Mesendoderm (in vitro differentiated cells): ENCODE measurements around the gene OPCML.
A peak's percentile ranks its signal among the peaks of the same experiment; 100 is the strongest.

Source experiments
- DNase-seq: peaks from one replicate; pipeline ENCODE4 v3.0.0; 2013
- H2AK5ac ChIP-seq: 2 replicates; pipeline ENCODE4 v1.6.1; 2013; ENCODE audit warnings: low read length, inconsistent platforms
- H2BK120ac ChIP-seq: 2 replicates; pipeline ENCODE4 v1.6.1; 2013; ENCODE audit warnings: low read depth, mild to moderate bottlenecking, low read length, moderate library complexity, mixed read lengths
- H2BK15ac ChIP-seq: replicated peaks from 2 replicates; pipeline ENCODE4 v1.6.1; 2013; ENCODE audit warnings: low read depth, mild to moderate bottlenecking, moderate library complexity
- H2BK5ac ChIP-seq: 2 replicates; pipeline ENCODE4 v1.6.1; 2013; ENCODE audit warnings: low read length, inconsistent platforms
- H3K18ac ChIP-seq: 2 replicates; pipeline ENCODE4 v1.6.1; 2013; ENCODE audit warnings: mild to moderate bottlenecking, low read length, mixed read lengths
- H3K23ac ChIP-seq: one replicate; pipeline ENCODE4 v1.6.1; 2013; ENCODE audit warnings: low read length
- H3K27ac ChIP-seq: 2 replicates; pipeline ENCODE4 v1.5.1; 2013; ENCODE audit warnings: low read depth, mild to moderate bottlenecking, inconsistent platforms, low read length, moderate library complexity
- H3K27me3 ChIP-seq: 2 replicates; pipeline ENCODE4 v1.6.1; 2013; ENCODE audit warnings: low read length, control low read depth, mild to moderate bottlenecking, inconsistent platforms; ENCODE audit not compliant: insufficient read depth, poor library complexity
- H3K36me3 ChIP-seq: 2 replicates; pipeline ENCODE4 v1.6.1; 2013; ENCODE audit warnings: low read length, inconsistent platforms; ENCODE audit not compliant: control insufficient read depth, insufficient read depth
- H3K4ac ChIP-seq: one replicate; pipeline ENCODE4 v1.6.1; 2013; ENCODE audit warnings: low read depth, mild to moderate bottlenecking, low read length, moderate library complexity
- H3K4me1 ChIP-seq: 2 replicates; pipeline ENCODE4 v1.6.1; 2013; ENCODE audit warnings: low read depth, low read length, inconsistent platforms; ENCODE audit not compliant: control insufficient read depth
- H3K4me2 ChIP-seq: 2 replicates; pipeline ENCODE4 v1.6.1; 2013; ENCODE audit warnings: low read length
- H3K4me3 ChIP-seq: 2 replicates; pipeline ENCODE4 v1.5.1; 2013; ENCODE audit warnings: mild to moderate bottlenecking, low read length
- H3K56ac ChIP-seq: one replicate; pipeline ENCODE4 v1.6.1; 2013; ENCODE audit warnings: low read length
- H3K79me1 ChIP-seq: 2 replicates; pipeline ENCODE4 v1.6.1; 2013; ENCODE audit warnings: low read length, inconsistent platforms
- H3K79me2 ChIP-seq: 2 replicates; pipeline ENCODE4 v1.6.1; 2013; ENCODE audit warnings: mild to moderate bottlenecking, low read length; ENCODE audit not compliant: control insufficient read depth, insufficient read depth
- H3K9ac ChIP-seq: 2 replicates; pipeline ENCODE4 v1.6.1; 2013; ENCODE audit warnings: low read length, inconsistent platforms
- H4K5ac ChIP-seq: one replicate; pipeline ENCODE4 v1.6.1; 2013; ENCODE audit warnings: low read length
- H4K8ac ChIP-seq: one replicate; pipeline ENCODE4 v1.6.1; 2013; ENCODE audit warnings: low read depth, mild to moderate bottlenecking, control low read depth, low read length, moderate library complexity
- WGBS: extraction: QIAGEN DNeasy Blood & Tissue Kit; methylation state at CpG from one replicate; pipeline ENCODE4 v1.1.7; 2013; ENCODE audit warnings: low lambda C conversion rate, missing lambda C conversion rate; ENCODE audit not compliant: insufficient coverage; ENCODE audit errors: extremely low coverage; 5-methylcytosine and 5-hydroxymethylcytosine counted together

Gene OPCML

DNA sequence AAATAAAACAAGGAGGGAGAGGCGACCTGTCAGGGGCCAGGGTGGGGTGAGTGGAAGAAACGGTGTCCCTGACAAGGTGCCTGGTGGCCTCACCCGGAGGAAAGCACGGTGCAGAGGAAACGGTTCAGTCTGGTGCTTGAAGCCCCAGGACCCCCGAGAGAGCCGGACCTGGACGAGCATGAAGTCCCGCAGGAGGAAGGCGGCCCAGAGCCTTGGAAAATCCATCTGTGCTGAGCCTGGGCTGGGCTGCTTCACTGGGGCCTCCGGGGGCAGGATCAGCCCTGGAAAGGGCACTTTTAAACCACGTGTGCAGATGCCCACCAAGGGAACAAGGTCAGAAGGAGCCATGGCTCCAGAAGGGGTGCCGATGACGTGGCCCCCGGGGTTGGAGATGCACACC lies 467.3 kb downstream of the OPCML start:
- no peaks in the 10 kb centered on the region for H3K36me3 ChIP-seq
- WGBS, result no CpG with 5 or more reads among the region's 15 CpGs
- no peak for DNase-seq
- H3K79me1 ChIP-seq, result no peaks in the 10 kb centered on the region
- H2AK5ac ChIP-seq, result no peak overlapping the region
- H3K4ac ChIP-seq, result peak overlapping the region; percentile 17
- H4K8ac ChIP-seq, result no peak overlapping the region
- no peak overlapping the region for H3K18ac ChIP-seq
- H3K4me2 ChIP-seq, result peak overlapping the region; percentile 90
- no peak overlapping the region for H3K4me3 ChIP-seq
- no peak overlapping the region for H4K5ac ChIP-seq
- peak overlapping the region; percentile 96 for H3K56ac ChIP-seq
- peaks cover 2% of the 10 kb centered on the region for H3K4me1 ChIP-seq
- peak overlapping the region; percentile 92 for H3K9ac ChIP-seq
- H3K23ac ChIP-seq, result no peak overlapping the region
- H2BK120ac ChIP-seq, result no peak overlapping the region
- H3K79me2 ChIP-seq, result no peaks in the 10 kb centered on the region
- no peak overlapping the region for H2BK5ac ChIP-seq
- no peaks in the 10 kb centered on the region for H3K27me3 ChIP-seq
- H3K27ac ChIP-seq, result no peak overlapping the region
- no peak overlapping the region for H2BK15ac ChIP-seq

DNA sequence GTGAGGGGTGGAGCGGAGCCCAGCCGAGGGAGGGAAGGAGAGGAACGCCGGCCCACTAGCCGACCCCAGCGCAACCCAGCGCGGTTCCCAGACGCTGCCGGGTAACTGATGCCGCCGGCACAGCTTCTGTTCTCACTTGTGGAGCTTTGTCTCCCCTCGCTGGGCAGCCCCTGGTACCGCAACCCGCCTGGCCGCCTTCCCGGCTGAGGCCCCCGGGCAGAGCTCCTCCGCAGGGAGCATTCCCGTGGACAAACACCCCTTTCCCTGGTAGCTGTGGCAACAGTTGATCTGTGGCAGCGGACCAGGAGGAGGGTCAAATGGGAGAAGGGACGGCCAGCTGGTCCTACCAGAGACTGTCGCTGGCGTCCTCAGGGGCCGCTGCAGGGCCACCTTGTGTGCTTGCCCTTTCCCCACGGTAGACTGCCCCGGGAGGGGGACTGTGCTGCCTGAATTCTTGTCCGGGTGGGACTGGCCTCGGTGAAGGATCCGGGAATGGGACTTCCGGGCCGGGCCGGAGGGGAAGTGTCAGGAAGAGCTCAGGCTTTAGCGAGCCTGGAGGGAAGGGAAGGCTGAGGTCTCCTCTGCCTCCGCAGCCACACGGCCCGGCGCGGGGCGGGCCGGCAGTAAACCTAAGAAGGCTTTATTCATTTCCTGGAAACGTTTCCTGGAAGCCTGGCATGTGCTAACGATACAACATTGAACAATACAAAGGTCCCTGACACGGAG lies 468.0 kb downstream of the OPCML start:
- Histone ChIP-seq H2BK120ac (no peak overlapping the region), H3K9ac (peak overlapping the region; percentile 92), H3K23ac (no peak overlapping the region), H3K4me3 (peak overlapping the region; percentile 66), H3K79me2 (no peaks in the 10 kb centered on the region), H3K27ac (peak overlapping the region; percentile 43), H2BK5ac (peak overlapping the region; percentile 54), H4K8ac (no peak overlapping the region), H3K36me3 (no peaks in the 10 kb centered on the region), H3K56ac (peak overlapping the region; percentile 96), H3K27me3 (no peaks in the 10 kb centered on the region), H3K4me1 (peaks cover 3% of the 10 kb centered on the region), H3K4ac (no peak overlapping the region), H3K79me1 (no peaks in the 10 kb centered on the region), H2BK15ac (no peak overlapping the region), H3K4me2 (peak overlapping the region; percentile 90), H3K18ac (peak overlapping the region; percentile 73), H4K5ac (no peak overlapping the region), H2AK5ac (no peak overlapping the region)
- WGBS, result no CpG with 5 or more reads among the region's 44 CpGs
- DNase-seq, result peak; percentile 96

DNA sequence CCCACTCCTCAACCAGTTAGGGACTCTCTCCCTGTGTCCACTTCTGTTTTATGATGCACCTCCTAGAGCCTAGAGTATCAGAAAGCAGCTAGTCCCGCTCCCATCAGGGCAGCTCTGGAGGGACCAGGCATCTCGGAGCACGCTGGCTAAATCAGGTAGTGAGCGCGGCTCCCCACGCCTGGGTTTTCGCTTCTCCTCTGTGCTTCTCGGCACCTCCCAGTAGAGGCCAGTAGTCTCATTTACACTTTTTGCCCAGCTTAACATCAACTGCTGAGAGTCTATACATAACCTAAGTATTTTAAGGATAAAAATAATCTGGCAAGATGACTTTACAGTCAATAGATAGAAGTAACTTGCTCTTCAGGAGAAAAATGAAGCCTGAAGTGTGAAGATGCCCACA lies 473.8 kb downstream of the OPCML start:
- Histone ChIP-seq H3K23ac (no peak overlapping the region), H3K27me3 (no peaks in the 10 kb centered on the region), H4K5ac (no peak overlapping the region), H3K79me2 (no peaks in the 10 kb centered on the region), H3K4me3 (no peak overlapping the region), H2BK5ac (no peak overlapping the region), H3K79me1 (no peaks in the 10 kb centered on the region), H3K4me2 (no peak overlapping the region), H3K56ac (no peak overlapping the region), H2BK120ac (no peak overlapping the region), H3K36me3 (no peaks in the 10 kb centered on the region), H3K27ac (peak overlapping the region; percentile 4), H2AK5ac (no peak overlapping the region), H3K18ac (no peak overlapping the region), H4K8ac (no peak overlapping the region), H2BK15ac (no peak overlapping the region), H3K9ac (no peak overlapping the region), H3K4ac (no peak overlapping the region), H3K4me1 (peaks cover 5% of the 10 kb centered on the region)
- no CpG with 5 or more reads among the region's 8 CpGs for WGBS
- DNase-seq, result peak; percentile 47

DNA sequence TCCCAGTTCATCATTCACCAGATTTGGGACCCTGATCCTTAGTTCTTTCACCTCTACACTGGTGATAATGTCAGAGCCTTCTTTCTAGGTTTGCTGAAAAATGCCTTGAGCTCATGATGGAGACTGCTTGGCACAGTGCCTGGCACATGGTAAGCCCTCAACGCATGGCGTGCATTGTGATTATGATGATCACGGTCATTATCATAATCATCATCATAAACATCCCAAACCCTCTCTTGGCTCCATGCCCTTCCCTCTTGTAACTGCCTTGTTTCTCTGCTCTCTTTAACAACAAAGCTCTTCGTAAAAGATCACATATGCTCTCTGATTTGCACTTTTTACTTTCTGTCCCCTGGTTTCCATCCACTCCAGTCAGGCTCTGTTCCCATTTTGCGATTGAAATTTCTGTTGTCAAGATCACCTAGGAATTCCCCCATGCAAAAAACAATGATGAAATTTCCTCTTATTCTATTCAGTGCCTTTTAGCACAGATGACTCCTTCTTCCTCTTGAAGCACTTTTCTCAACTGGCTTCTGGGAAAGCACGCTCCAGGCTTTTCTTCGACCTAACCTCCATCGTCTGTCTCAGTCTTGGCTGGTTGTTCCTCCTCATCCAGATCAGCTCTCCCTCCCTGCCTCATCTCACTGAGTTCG lies 479.1 kb downstream of the OPCML start:
- no peak overlapping the region for H3K56ac ChIP-seq
- no peak overlapping the region for H3K23ac ChIP-seq
- no peak for DNase-seq
- no peak overlapping the region for H2BK5ac ChIP-seq
- H3K4ac ChIP-seq, result no peak overlapping the region
- no peak overlapping the region for H3K4me3 ChIP-seq
- H3K27me3 ChIP-seq, result no peaks in the 10 kb centered on the region
- peaks cover 7% of the 10 kb centered on the region for H3K4me1 ChIP-seq
- H2AK5ac ChIP-seq, result no peak overlapping the region
- H3K79me1 ChIP-seq, result no peaks in the 10 kb centered on the region
- H2BK15ac ChIP-seq, result no peak overlapping the region
- no peak overlapping the region for H3K27ac ChIP-seq
- H3K36me3 ChIP-seq, result no peaks in the 10 kb centered on the region
- no CpG with 5 or more reads among the region's 9 CpGs for WGBS
- no peak overlapping the region for H3K4me2 ChIP-seq
- no peak overlapping the region for H4K5ac ChIP-seq
- H4K8ac ChIP-seq, result no peak overlapping the region
- H3K9ac ChIP-seq, result no peak overlapping the region
- no peaks in the 10 kb centered on the region for H3K79me2 ChIP-seq
- H2BK120ac ChIP-seq, result no peak overlapping the region
- no peak overlapping the region for H3K18ac ChIP-seq

DNA sequence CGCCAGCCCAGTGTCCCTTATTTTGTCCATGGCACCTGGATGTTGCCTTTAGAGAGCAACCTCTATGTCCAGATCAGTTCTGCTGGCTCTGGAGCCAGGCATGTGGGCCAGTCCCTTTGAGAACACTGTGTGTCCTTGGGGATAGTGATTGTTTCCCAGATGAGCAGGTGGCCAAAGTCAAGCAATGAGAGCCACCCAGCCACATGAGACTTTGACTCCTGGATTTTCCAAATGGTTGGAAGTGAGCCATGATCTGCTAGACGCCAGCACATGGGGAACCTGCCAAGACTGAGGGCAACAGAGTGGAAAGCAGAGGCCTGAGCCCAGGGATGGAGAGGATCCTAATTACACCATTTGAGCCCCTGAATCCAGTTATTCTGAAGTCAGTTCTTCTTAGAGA lies 479.8 kb downstream of the OPCML start:
- no CpG with 5 or more reads among the region's 2 CpGs for whole genome bisulfite sequencing

More for the DNA sequence above, 479.8 kb downstream of the OPCML start:
- H3K4me3 ChIP-seq, result no peak overlapping the region
- H2BK120ac ChIP-seq, result no peak overlapping the region
- no peak for DNase-seq
- no peak overlapping the region for H3K9ac ChIP-seq
- H3K4ac ChIP-seq, result no peak overlapping the region
- no peak overlapping the region for H2AK5ac ChIP-seq
- no peak overlapping the region for H2BK15ac ChIP-seq
- H3K23ac ChIP-seq, result no peak overlapping the region
- no peak overlapping the region for H4K8ac ChIP-seq
- H3K4me1 ChIP-seq, result peaks cover 8% of the 10 kb centered on the region
- no peak overlapping the region for H4K5ac ChIP-seq
- H3K4me2 ChIP-seq, result no peak overlapping the region
- H3K18ac ChIP-seq, result no peak overlapping the region
- no peak overlapping the region for H3K27ac ChIP-seq
- H2BK5ac ChIP-seq, result no peak overlapping the region
- no peaks in the 10 kb centered on the region for H3K36me3 ChIP-seq
- no peaks in the 10 kb centered on the region for H3K79me2 ChIP-seq
- H3K56ac ChIP-seq, result no peak overlapping the region
- H3K79me1 ChIP-seq, result no peaks in the 10 kb centered on the region
- no peaks in the 10 kb centered on the region for H3K27me3 ChIP-seq
